ENCODE measurements around the gene RUNX3.
"Not testable (repeated sequence)": the region's sequence is repeated elsewhere in the genome, so short reads cannot be mapped to it uniquely, and the experiment has no call there.

RUNX3 gene

GRCh38 chr1:24910210-24910609 is 19.9 kb downstream of the RUNX3 start:
- Histone ChIP-seq H3K9me2 (replicated peaks; ENCODE audit: control insufficient read depth, low read length) (no peaks in the 10 kb centered on the region), H3K36me3 (ENCODE audit: control insufficient read depth, low read length) (peaks cover 33% of the 10 kb centered on the region), H3K27me3 (ENCODE audit: control insufficient read depth, low read length) (no peaks in the 10 kb centered on the region), H3K4me1 (ENCODE audit: control insufficient read depth, low read length) (no peaks in the 10 kb centered on the region), H3K79me2 (ENCODE audit: control insufficient read depth, low read length) (no peaks in the 10 kb centered on the region), H4K20me1 (ENCODE audit: control insufficient read depth, insufficient read depth, low read depth, low read length) (no peaks in the 10 kb centered on the region), H3K27ac (ENCODE audit: low read depth, low read length) (no peak overlapping the region), H3K4me3 (ENCODE audit: low read length) (no peak overlapping the region), H3K4me2 (ENCODE audit: low read length) (no peak overlapping the region), H3F3A (ENCODE audit: control insufficient read depth, insufficient read depth) (no peaks in the 10 kb centered on the region), H3K9me3 (ENCODE audit: control insufficient read depth, insufficient read depth, low read length) (no peaks in the 10 kb centered on the region)
- TF ChIP-seq CTCF (IDR thresholded peaks at IDR 0.05; ENCODE audit: low read depth, low read length, poor library complexity, severe bottlenecking) (no peak), EZH2phosphoT487 (IDR thresholded peaks at IDR 0.05; ENCODE audit: borderline replicate concordance, low read length) (no peak)

DNA sequence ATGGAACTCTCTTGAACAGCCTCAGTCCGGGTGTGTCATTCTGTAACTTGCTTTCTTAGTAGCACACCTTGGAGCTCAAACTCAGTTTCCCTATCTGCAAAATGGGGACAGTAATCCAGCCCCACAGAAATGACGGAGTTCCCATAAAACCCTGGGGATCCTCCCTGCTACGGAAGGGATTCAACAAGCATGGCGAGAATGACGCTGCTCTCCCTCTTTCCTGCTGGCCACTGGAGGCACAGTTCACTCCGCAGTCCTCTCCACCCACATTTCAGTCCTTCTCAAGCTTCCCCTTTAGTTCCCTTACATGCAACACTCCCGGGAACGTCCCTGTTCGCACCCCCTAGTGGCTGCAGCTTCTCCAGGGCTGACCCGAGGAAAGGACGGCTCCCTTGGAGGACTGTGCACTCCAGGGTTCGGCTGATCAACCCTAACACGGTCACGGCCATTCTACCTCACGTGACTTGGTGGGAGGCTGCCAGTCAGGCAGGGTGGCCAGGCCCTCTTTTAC is 20.6 kb downstream of the RUNX3 start:
- Histone ChIP-seq H3K36me3 (ENCODE audit: control insufficient read depth, low read length) (peaks cover 36% of the 10 kb centered on the region), H3K27me3 (ENCODE audit: control insufficient read depth, low read length) (no peaks in the 10 kb centered on the region), H3K4me3 (ENCODE audit: low read length) (no peak overlapping the region), H3K9me2 (replicated peaks; ENCODE audit: control insufficient read depth, low read length) (no peaks in the 10 kb centered on the region), H3K4me2 (ENCODE audit: low read length) (no peak overlapping the region), H4K20me1 (ENCODE audit: control insufficient read depth, insufficient read depth, low read depth, low read length) (no peaks in the 10 kb centered on the region), H3K27ac (ENCODE audit: low read depth, low read length) (no peak overlapping the region), H3K79me2 (ENCODE audit: control insufficient read depth, low read length) (no peaks in the 10 kb centered on the region), H3K9me3 (ENCODE audit: control insufficient read depth, insufficient read depth, low read length) (no peaks in the 10 kb centered on the region), H3F3A (ENCODE audit: control insufficient read depth, insufficient read depth) (no peaks in the 10 kb centered on the region), H3K4me1 (ENCODE audit: control insufficient read depth, low read length) (no peaks in the 10 kb centered on the region)
- no peak for TF ChIP-seq EZH2phosphoT487 (IDR thresholded peaks at IDR 0.05; ENCODE audit: borderline replicate concordance, low read length)
- no peak for TF ChIP-seq CTCF (IDR thresholded peaks at IDR 0.05; ENCODE audit: low read depth, low read length, poor library complexity, severe bottlenecking)

- Histone ChIP-seq H3K9me3 (ENCODE audit: control insufficient read depth, insufficient read depth, low read length) (no peaks in the 10 kb centered on the region), H3K27me3 (ENCODE audit: control insufficient read depth, low read length) (no peaks in the 10 kb centered on the region), H3K4me3 (ENCODE audit: low read length) (no peak overlapping the region), H3K27ac (ENCODE audit: low read depth, low read length) (no peak overlapping the region), H3K4me2 (ENCODE audit: low read length) (no peak overlapping the region), H4K20me1 (ENCODE audit: control insufficient read depth, insufficient read depth, low read depth, low read length) (no peaks in the 10 kb centered on the region), H3K36me3 (ENCODE audit: control insufficient read depth, low read length) (peaks cover 29% of the 10 kb centered on the region), H3K9me2 (replicated peaks; ENCODE audit: control insufficient read depth, low read length) (no peaks in the 10 kb centered on the region), H3F3A (ENCODE audit: control insufficient read depth, insufficient read depth) (no peaks in the 10 kb centered on the region), H3K79me2 (ENCODE audit: control insufficient read depth, low read length) (no peaks in the 10 kb centered on the region), H3K4me1 (ENCODE audit: control insufficient read depth, low read length) (no peaks in the 10 kb centered on the region)
- TF ChIP-seq EZH2phosphoT487 (IDR thresholded peaks at IDR 0.05; ENCODE audit: borderline replicate concordance, low read length): no peak
- no peak for TF ChIP-seq CTCF (IDR thresholded peaks at IDR 0.05; ENCODE audit: low read depth, low read length, poor library complexity, severe bottlenecking)
Observed at GRCh38 chr1:24908591-24909259, 21.4 kb downstream of the RUNX3 start.

DNA sequence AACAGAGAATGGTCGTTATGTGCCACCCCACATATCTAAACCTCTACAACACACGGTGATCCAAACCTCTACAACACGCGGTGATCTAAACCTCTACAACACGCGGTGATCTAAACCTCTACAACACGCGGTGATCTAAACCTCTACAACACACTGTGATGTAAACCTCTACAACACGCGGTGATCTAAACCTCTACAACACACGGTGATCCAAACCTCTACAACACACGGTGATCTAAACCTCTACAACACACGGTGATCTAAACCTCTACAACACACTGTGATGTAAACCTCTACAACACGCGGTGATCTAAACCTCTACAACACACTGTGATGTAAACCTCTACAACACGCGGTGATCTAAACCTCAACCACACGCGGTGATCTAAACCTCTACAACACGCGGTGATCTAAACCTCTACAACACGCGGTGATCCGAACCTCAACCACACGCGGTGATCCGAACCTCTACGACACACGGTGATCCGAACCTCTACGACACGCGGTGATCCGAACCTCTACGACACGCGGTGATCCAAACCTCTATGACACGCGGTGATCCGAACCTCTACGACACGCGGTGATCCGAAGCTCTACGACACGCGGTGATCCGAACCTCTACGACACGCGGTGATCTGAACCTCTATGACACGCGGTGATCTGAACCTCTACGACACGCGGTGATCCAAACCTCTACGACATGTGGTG is 22.3 kb downstream of the RUNX3 start:
- not testable (repeated sequence) for H3K27ac ChIP-seq (ENCODE audit: low read depth, low read length); H3K4me1 ChIP-seq (ENCODE audit: control insufficient read depth, low read length); H3K9me3 ChIP-seq (ENCODE audit: control insufficient read depth, insufficient read depth, low read length); H4K20me1 ChIP-seq (ENCODE audit: control insufficient read depth, insufficient read depth, low read depth, low read length); H3K4me2 ChIP-seq (ENCODE audit: low read length); H3F3A ChIP-seq (ENCODE audit: control insufficient read depth, insufficient read depth); H3K4me3 ChIP-seq (ENCODE audit: low read length); H3K9me2 ChIP-seq (replicated peaks; ENCODE audit: control insufficient read depth, low read length); H3K79me2 ChIP-seq (ENCODE audit: control insufficient read depth, low read length); H3K27me3 ChIP-seq (ENCODE audit: control insufficient read depth, low read length)
- H3K36me3 ChIP-seq (ENCODE audit: control insufficient read depth, low read length): peaks cover 22% of the 10 kb centered on the region
